ENCODE data around the gene LRRC47.

GRCh38 chr1:3831689-3832088 lies 35.4 kb upstream of the LRRC47 start:
- no peak for TF ChIP-seq EZH2phosphoT487 (IDR thresholded peaks at IDR 0.05; ENCODE audit: low read length)
- TF ChIP-seq, protein P1, sequence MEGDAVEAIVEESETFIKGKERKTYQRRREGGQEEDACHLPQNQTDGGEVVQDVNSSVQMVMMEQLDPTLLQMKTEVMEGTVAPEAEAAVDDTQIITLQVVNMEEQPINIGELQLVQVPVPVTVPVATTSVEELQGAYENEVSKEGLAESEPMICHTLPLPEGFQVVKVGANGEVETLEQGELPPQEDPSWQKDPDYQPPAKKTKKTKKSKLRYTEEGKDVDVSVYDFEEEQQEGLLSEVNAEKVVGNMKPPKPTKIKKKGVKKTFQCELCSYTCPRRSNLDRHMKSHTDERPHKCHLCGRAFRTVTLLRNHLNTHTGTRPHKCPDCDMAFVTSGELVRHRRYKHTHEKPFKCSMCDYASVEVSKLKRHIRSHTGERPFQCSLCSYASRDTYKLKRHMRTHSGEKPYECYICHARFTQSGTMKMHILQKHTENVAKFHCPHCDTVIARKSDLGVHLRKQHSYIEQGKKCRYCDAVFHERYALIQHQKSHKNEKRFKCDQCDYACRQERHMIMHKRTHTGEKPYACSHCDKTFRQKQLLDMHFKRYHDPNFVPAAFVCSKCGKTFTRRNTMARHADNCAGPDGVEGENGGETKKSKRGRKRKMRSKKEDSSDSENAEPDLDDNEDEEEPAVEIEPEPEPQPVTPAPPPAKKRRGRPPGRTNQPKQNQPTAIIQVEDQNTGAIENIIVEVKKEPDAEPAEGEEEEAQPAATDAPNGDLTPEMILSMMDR (IDR thresholded peaks at IDR 0.05; ENCODE audit: low read length), result no peak
- no peak for TF ChIP-seq EZH2 (optimal IDR thresholded peaks at IDR 0.05; ENCODE audit: low read depth, low read length)
